Measurements from ENCODE around the gene CBX8. TPM values are rescaled to one million over a fixed set of nuclear protein-coding genes. Genes with fewer than 3 reads are reported as not detected.

The CBX8 gene
- total RNA-seq, 1 experiment from 2014 or later = 36.6 TPM

GRCh38 chr17:79777894-79778503 is 18.9 kb downstream of the CBX8 start, which contains the start of gene CBX2:
Gene CBX2, plus strand, starts transcription at chr17:79778148. Its CDS starts 88 bp downstream, at chr17:79778236.
- Mint-ChIP-seq H3K27ac (ENCODE audit: unreplicated experiment) (peak within 1 kb of the TSS; percentile 75), H3K27me3 (ENCODE audit: insufficient read depth, unreplicated experiment) (no peaks in the 10 kb centered on the region), H3K4me1 (ENCODE audit: low read depth, unreplicated experiment) (peaks cover 22% of the 10 kb centered on the region), H3K9me3 (ENCODE audit: unreplicated experiment) (no peaks in the 10 kb centered on the region), H3K36me3 (ENCODE audit: insufficient read depth, unreplicated experiment) (peaks cover 40% of the 10 kb centered on the region), H3K4me3 (ENCODE audit: unreplicated experiment) (peak within 1 kb of the TSS; percentile 99)
- ChIA-PET POLR2A (interaction anchor here (0.6 to 1.2 kb wide), 5 partner anchors 13 to 57 kb away, joined by 3 to 10 read pairs (median 4); partner anchors contain the start of gene CBX8), CTCF (interaction anchor here (0.7 to 2.7 kb wide), 7 partner anchors 19 to 231 kb away, joined by 3 to 11 read pairs (median 5); partner anchors contain the start of gene CBX8)
- 0 out of 2 replicates have a peak, but pooled peaks cover 1% of the 10 kb centered on the region for H3K36me3 ChIP-seq (ENCODE audit: control insufficient read depth, insufficient read depth, low read length)
- no peaks in the 10 kb centered on the region for H3K9me3 ChIP-seq
- H3K4me3 ChIP-seq (ENCODE audit: low read depth, low read length) = peak within 1 kb of the TSS; percentile 88
- DNase-seq = peak; percentile 76 to 92
- H3K4me1 ChIP-seq = peaks cover 19% of the 10 kb centered on the region
- TF ChIP-seq, protein P1, sequence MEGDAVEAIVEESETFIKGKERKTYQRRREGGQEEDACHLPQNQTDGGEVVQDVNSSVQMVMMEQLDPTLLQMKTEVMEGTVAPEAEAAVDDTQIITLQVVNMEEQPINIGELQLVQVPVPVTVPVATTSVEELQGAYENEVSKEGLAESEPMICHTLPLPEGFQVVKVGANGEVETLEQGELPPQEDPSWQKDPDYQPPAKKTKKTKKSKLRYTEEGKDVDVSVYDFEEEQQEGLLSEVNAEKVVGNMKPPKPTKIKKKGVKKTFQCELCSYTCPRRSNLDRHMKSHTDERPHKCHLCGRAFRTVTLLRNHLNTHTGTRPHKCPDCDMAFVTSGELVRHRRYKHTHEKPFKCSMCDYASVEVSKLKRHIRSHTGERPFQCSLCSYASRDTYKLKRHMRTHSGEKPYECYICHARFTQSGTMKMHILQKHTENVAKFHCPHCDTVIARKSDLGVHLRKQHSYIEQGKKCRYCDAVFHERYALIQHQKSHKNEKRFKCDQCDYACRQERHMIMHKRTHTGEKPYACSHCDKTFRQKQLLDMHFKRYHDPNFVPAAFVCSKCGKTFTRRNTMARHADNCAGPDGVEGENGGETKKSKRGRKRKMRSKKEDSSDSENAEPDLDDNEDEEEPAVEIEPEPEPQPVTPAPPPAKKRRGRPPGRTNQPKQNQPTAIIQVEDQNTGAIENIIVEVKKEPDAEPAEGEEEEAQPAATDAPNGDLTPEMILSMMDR (IDR thresholded peaks at IDR 0.05; ENCODE audit: insufficient read depth in 1 of 2, low read depth in 1 of 2, low read length in 1 of 2, severe bottlenecking in 1 of 2, unreplicated experiment in 1 of 2) = no peak
- no TSS peak for BruUV-seq (replicated peaks)
- H3K27me3 ChIP-seq (replicated peaks; ENCODE audit: control insufficient read depth, insufficient read depth, low read length) = no peaks in the 10 kb centered on the region
- intact Hi-C loops (cut with micrococcal nuclease; ENCODE audit: unreplicated experiment) = loop anchor here (1.0 to 2.0 kb wide), 2 partner anchors 19 to 35 kb away; partner anchors contain the start of gene CBX8

DNA sequence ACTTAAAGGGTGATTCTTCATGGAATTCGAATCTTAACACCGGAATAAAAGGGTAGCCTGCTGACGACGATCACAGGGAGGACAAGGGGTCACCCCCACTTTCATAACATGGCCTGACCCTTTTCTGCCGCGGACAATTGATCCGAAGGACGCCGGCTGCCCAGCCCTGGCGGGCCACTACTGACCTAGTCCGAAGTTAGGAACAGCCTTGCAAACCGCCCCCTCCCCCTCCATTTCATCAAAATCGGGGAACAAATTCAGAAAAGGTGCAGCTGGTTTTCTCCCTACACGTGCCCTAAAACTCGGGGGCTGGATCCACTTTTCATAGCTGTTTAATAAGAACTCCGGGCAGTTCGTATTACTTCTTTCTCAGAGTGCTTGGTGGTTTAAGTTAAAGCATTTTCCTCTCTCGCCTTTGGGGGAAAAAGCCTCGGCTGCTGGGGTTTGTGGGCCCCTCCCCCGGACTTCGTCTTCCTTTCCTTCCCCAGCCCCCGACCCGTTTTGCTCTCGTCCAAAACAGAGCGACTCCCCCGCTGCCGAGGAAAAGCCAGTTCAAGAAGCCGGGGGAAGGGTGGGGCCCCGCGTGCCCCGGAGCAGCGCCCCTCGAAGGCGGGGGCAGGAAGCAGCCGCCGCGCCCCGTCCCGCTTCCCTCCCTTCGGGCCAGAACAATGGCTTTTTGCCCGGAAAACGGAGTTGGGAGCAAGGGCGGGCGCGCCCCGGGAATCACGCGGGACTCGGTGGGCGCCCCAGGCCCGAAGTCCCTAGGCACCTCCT is 19.6 kb downstream of the CBX8 start:
- H3K27me3 ChIP-seq (replicated peaks; ENCODE audit: control insufficient read depth, insufficient read depth, low read length) = no peaks in the 10 kb centered on the region
- H3K4me1 Mint-ChIP-seq (ENCODE audit: low read depth, unreplicated experiment) = peaks cover 22% of the 10 kb centered on the region
- H3K4me3 ChIP-seq (ENCODE audit: low read depth, low read length) = peak overlapping the region; percentile 49
- H3K27ac Mint-ChIP-seq (ENCODE audit: unreplicated experiment) = peak overlapping the region; percentile 47
- H3K4me1 ChIP-seq = peaks cover 19% of the 10 kb centered on the region
- no peaks in the 10 kb centered on the region for H3K9me3 Mint-ChIP-seq (ENCODE audit: unreplicated experiment)
- POLR2A ChIA-PET = interaction anchor here (0.5 to 1.0 kb wide), 6 partner anchors 14 to 63 kb away, joined by 3 to 4 read pairs (median 4); partner anchors contain the start of gene CBX8
- TF ChIP-seq, protein P1 (IDR thresholded peaks at IDR 0.05; ENCODE audit: insufficient read depth in 1 of 2, low read depth in 1 of 2, low read length in 1 of 2, severe bottlenecking in 1 of 2, unreplicated experiment in 1 of 2) = peak; percentile 45 to 62
- BruUV-seq (replicated peaks) = TSS peak; percentile 76
- peak overlapping the region; percentile 99 for H3K4me3 Mint-ChIP-seq (ENCODE audit: unreplicated experiment)
- peak; percentile 81 to 87 for DNase-seq
- CTCF ChIA-PET = interaction anchor here (0.6 to 3.7 kb wide), 6 partner anchors 31 to 1417 kb away, joined by 3 to 25 read pairs (median 6); no protein-coding TSS in a partner anchor
- H3K27me3 Mint-ChIP-seq (ENCODE audit: insufficient read depth, unreplicated experiment) = no peaks in the 10 kb centered on the region
- peaks cover 35% of the 10 kb centered on the region for H3K36me3 Mint-ChIP-seq (ENCODE audit: insufficient read depth, unreplicated experiment)
- intact Hi-C loops (cut with micrococcal nuclease; ENCODE audit: unreplicated experiment) = loop anchor here (2.0 kb wide), 1 partner anchor 19 kb away; the partner anchor contains the start of gene CBX8
- 0 out of 2 replicates have a peak, but pooled peaks cover 1% of the 10 kb centered on the region for H3K36me3 ChIP-seq (ENCODE audit: control insufficient read depth, insufficient read depth, low read length)
- H3K9me3 ChIP-seq = no peaks in the 10 kb centered on the region

Data from Caco-2 (cell line).